IPS-NIHi7 (cell line): ENCODE data around the gene GTF2IRD1.
"Not testable (repeated sequence)": the region's sequence is repeated elsewhere in the genome, so short reads cannot be mapped to it uniquely, and the experiment has no call there.

Experiments used
- DNase-seq: peaks from one replicate; pipeline ENCODE4 v3.0.0; 2012; ENCODE audit warnings: mixed read lengths; ENCODE audit errors: extremely low spot score

The GTF2IRD1 gene

DNA sequence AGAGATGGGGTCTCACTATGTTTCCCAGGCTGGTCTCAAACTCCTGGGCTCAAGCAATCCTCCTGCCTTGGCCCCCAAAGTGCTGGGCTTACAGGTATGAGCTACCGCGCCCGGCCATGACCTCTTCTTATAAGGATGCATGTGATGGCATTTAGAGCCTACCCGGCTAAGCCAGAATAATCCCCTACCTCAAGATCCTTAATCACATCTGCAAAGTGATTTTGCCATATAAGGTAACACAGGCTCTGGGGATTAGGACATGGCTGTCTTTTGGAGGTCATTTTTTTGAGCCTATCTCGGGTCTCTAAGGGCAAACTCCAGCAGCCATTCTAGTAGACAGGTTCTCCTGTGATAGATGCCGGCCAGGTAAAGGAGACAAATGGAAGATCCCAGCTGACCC, 39.6 kb downstream of the GTF2IRD1 start:
- DNase-seq = no peak

DNA sequence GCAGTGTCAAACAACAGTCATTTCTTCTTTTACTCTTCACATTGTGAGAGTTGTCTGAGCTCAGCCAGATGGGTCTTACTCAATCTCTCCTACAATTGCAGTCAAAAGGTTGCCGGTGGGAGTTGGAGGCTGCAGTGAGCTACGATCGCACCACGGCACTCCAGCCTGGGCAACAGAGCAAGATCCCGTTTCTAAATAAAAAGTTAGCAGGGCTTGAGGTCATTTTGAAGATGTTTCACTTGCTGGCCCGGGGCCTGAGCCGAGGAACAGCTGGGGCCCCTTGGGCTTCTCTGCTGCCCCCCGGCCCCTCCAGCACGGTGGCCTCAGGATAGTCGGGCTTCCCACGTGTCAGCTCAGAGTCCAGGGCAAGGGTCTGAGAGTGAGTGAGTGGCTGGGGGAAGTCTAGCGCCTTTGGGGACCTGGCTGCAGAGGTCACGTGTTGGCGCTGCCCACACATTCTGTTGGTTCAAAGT, 40.4 kb downstream of the GTF2IRD1 start:
- DNase-seq = no peak

DNA sequence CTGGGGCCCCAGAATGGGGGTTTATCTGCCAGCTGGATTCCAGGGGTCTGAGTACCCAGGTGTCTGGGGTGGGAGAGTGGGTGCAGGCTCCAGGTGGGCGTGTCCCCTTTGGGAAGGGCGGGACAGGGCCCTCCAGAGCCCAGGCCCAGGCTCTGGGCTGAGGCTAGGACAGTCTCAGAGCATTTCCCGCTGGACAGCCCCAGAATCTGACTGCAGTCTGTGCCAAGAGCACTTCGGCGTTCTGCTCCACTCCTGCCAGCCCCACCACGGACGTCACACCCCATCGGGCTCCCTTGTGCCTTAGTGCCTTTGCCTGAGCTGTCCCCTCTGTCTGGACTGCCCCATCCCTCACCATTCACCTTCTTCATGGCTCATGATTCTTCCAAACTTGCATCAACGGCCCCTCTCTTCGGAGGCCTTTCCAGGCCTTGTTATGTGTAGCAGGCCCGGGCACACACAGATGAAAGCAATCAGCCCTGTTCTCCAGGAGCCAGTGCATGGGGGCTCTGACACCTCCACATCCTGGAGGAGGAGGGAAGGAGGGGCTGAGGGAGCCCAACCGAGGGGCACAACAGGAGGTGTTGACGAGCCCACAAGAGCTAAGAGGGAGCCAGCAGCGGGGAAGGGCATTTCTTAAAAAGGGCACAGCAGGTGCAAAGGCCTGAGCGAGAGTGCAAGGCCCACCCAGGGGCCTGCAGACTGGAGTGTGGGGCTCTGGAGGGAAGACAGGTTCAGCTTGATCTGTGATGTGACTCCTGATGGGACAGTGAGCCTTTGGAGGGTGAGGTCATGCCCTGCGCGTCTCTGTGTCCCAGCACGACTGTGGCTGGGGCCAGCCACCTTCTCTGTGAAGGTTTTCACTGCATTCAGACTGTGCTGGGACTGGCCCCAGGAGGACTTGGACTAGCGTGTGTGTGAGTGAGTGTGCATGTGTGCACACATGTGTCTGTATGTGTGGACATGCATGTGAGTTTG, 41.7 kb downstream of the GTF2IRD1 start:
- DNase-seq = no peak

DNA sequence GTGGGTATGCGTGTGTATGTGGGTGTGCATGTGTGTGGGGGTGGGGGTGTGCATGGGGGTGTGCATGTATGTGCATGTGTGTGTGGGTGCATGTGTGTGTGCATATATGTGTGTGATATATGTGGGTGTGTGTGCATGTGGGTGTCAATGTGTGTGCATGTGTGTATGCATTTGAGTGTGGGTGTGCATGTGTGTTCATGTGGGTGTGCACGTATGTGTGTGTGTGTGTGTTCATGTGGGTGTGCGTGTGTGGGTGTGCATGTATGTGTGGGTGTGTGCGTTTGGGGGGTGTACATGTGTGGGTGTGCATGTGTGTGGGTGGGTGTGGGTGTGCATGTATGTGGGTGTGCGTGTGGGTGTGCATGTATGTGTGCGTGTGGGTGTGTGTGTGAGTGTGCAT, 42.6 kb downstream of the GTF2IRD1 start:
- no peak for DNase-seq

DNA sequence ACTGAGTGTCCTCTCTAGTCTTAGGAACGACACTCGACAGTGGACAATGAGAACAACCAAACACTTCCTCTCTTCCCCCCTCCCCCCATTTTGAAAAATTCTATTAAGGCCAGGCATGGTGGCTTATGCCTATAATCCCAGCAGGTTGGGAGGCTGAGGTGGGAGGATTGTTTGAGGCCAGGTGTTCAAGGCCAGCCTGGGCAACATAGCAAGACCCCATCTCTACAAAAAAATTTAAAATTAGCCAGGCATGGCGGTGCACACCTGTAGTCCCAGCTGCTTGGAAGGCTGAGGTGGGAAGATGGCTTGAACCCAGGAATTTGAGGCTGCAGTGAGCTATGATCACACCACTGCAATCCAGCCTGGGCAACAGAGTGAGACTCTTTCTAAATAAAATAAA, 43.1 kb downstream of the GTF2IRD1 start:
- DNase-seq = not testable (repeated sequence)

DNA sequence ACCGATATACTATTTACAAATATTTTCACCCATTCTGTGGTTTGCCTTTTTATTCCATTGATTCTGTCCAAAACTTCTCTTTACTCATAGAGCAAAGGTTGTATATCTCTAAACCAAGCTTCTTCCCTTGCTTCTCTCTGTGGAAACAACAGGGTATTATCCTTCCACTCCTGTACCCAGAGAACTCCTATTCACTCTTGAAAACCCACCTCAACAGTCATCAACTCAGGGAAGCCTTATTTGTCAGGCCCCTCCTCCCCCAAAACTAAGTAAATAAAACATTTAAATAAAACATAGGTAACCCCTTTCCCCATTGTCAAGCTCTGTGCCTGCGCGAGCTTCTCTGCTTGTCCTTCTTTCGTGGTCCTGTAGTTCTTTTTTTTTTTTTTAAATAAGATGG, 44.6 kb downstream of the GTF2IRD1 start:
- DNase-seq = no peak

DNA sequence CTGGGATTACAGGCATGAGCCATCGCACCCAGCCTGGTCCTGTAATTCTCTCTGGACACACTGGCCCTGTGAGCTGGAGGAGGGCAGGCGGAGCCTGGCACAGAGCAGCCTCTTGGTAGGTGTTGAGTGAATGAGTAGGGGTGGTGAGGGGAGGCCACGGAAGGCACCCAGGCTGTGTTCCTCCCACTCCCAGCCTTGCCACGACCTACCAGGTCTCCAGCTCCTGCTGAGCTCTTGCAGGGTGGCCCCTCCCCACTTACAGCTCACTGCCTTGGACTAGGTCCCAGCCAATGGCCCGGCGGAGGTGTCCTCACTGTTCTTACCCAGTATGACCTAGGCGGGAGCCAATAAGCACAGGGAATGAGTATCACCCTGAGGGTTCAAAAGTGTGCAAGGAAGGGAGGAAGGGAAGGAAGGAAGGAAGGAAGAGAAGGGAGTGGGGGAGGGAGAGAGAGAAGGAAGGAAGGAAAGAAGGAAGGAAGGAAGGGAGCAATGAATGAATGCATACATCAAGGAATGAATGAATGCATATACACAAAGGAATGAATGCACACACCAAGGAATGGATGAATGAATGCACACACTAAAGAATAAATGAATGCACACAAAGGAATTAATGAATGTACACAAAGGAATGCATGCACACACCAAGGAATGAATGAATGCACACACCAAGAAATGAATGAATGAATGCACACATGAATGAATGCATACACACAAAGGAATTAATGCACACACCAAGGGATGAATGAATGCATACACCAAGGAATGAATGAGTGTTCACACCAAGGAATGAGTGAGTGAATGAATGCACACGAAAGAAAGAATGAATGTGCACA, 45.5 kb downstream of the GTF2IRD1 start:
- DNase-seq = no peak

DNA sequence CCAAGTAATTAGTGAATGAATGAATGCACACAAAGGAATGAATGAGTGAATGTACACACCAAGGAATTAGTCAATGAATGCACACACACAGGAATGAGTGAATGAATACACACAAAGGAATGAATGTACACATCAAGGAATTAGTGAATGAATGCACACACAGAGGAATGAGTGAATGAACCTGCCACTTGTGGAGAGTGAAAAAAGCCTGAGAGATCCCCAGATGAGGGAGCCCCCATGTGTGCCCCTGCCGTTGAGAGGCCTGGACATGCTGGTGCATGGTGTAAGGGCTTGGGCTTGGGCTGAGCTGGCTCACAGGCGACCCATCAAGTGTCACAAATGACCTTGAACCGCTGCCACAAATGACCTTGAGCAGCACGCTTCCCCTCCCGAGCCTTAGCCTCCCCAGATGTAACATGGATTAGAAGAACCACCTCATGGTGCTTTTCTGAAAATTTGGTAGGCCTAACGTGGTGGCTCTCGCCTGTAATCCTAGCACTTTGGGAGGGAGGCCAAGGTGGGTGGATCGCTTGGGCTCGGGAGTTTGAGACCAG, 46.2 kb downstream of the GTF2IRD1 start:
- DNase-seq = no peak

DNA sequence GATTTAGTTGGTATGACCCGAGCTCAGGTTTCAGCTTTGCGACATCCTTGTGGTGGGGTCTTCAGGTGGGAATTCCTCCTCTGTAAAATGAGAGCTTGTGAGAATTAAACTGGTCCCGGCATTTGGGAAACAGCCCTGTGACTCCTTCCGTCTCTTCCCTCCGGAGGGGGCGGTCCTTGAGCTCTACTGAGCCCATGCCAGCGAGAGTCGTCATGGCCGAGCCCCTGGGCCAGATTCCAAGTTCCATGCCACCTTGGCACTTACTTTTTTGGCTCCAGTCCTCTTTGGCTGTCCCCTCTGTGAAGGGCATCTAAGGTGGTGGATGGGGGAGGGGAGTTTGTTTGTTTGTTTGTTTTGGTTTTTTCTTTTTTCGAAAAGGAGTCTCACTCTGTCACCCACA, 47.6 kb downstream of the GTF2IRD1 start:
- DNase-seq = no peak

DNA sequence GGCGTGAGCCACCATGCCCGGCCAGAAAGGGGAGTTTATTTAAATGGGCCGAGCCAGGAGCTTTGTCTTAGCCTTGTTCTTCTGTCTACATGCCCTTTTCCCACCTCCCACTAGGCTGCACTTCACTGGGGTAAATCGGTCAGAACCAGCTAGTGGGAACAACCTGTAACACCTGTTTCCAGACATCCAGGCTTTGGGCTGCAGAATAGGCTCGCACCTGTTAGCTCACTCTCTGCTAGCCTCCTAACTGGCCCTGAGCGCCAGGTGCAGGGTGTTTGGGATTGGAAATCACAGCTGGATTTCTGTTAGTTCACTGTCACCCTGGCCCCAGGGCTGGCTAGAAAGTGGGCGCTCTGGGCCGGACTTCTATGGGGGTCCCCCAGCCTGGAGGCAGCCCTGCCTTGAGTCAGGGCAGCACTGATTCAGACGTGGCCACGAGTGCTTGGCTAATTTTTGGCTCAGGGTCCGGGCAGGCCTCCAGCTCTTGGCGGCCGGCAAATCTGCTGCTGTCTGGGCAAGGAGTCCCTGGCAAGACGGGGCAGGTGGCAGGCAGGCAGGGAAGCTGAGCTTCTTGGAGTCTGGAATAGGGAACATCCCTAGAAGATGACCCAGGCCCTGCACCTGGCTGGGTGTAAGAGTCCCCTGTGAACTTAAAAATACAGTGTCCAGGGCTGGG, 48.6 kb downstream of the GTF2IRD1 start:
- no peak for DNase-seq

DNA sequence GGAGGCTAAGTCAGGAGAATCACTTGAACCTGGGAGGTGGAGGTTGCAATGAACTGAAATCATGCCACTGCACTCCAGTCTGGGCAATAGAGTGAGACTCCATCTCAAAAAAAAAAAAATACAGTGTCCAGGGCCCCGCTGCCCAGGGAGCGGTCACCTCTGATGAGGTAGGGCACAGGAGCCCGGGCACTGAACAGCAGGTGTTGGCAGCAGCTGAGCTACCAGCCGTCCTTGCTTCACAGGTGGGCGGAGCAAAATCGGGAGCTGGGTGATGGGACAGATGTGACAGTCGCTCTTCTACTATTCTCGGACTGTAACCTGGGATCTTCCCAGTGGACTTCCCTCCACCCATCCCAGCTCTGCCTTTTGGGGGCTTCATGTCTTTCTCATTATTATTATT, 49.4 kb downstream of the GTF2IRD1 start:
- DNase-seq = no peak

DNA sequence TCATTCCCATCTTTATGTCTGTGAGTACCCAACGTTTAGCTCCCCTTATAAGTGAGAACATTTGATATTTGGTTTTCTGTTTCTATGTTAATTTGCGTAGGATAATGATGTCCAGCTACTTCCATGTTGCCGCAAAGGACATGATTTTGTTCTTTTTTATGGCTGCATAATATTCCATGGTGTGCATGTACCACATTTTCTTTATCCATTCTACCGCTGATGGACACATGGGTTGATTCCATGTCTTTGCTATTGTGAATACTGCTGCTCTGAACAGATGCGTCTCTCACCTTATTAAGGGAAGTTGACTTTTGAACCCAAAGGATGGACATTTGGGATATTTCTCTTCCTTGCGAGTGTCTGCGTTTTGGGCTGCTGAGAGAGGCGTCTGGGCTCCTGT, 50.2 kb downstream of the GTF2IRD1 start:
- DNase-seq = no peak

DNA sequence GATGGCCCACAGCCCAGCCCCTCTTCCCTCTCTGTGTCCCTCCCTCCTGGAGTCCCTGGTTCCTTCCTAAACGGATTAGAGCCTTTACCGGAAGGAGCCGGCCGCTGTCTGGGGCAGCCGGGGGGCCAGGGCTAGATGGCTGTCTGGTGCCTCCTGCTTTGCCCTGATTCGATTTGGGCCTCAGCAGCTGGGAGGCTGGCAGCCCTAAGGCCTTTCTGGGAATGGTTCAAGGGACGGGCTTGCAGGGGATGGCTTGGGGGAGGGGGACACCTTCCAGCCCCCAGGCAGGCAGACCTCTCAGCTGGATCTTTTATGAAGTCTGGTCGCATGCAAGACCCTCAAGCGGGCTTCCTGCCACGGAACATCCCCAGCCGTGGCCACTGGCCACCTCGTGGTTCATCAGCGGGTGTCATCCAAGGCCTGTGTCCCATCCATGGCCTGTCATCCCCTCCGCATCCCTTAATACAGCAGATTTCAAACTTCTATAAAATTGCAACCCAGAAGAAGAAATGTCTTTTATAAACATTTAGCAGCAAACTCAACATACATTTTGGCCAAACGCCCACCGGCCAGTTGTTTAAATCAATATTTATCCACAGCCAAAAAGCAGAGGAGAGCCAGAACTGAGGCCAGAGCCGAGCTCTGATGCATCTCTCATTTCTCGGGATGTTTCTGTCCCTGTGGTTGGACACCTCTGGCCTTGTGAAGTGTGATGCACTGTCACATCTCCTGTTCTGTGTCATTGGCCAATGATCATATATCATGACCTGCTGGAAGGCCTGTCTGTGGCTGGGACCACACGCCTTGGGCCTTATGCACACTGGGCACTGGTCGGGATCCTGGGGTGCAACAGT, 52.0 kb downstream of the GTF2IRD1 start:
- no peak for DNase-seq

DNA sequence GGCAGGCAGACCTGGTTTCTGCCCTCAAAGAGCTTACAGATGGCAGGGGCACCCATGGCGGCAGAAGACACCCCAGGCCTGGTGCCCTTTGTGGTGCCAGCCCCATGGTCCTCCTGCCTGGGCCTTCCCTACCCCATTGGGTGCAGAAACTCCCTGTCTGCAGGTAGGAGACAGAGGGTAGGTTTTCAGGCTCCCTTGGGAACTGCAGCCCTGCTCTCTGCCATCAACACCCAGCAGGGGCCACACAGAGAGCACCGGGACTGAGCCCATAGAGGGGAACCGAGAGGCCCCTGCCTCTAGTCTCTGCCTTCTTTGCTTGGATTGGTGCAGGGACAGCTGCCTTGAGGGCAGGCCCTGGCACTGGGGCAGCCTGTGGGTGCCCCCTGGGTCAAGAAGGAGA, 52.6 kb downstream of the GTF2IRD1 start:
- DNase-seq = no peak

DNA sequence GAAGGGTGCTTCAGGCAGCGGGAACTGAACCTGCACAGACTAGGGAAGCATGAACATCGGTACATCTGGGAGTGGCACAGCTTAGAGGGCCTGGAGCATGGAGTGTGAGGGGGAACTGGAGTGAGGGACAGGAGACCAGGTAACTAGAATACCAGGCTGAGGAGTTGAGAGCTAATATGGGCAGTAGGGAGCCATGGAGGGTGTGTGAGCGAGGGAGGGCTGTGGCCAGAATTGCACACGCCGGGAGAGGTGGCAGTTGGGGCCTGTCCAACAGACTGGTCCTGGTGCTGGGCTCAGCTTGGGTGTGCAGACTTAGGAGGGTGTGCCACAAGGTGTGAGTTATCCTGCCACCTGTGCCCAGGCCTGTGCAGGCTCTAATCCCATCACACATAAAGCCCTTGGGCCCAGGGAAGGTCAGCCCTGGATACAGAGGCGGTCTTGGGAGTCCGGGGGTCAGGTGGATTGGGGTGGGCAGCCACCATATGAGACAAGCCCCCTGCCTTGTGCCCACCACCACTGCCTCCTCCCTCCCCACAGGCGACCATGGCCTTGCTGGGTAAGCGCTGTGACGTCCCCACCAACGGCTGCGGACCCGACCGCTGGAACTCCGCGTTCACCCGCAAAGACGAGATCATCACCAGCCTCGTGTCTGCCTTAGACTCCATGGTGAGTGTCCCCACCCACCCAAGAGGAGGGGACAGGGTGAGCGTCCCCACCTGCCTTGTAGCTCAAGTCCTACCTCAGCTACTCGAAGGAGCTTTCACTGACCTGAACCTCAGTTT, 54.0 kb downstream of the GTF2IRD1 start:
- no peak for DNase-seq

DNA sequence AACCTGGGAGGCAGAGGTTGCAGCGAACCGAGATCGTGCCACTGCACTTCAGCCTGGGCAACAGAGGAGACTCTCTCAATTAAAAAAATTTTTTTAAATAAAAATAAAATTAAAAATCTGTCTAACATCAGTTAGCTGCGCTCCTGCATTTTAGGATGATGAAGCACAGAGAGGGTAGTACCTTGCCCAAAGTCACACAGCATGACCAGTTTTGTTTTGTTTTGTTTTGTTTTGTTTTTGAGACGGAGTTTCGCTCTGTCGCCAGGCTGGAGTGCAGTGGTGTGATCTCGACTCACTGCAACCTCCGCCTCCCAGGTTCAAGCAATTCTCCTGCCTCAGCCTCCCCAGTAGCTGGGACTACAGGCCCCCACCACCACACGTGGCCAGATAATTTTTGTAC, 55.7 kb downstream of the GTF2IRD1 start:
- not testable (repeated sequence) for DNase-seq

DNA sequence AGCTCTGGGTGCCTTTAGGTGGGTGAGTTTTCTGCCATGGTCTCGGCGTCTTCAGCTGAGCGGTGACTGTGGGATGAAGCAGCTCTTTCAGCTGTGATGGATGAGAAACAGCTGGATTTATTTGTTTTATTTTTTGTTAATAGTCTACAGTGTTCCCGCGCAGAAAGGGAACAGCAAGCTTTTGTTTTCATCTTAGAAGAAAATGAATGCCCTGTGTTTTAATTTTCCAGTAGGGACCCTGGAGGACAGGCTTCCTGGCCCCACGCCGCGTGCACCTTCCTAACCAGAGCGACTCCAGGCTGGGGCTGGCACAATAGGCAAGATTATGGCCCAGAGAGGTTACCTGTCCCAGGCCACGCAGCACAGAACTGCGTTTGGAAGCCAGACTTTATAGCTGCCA, 57.6 kb downstream of the GTF2IRD1 start:
- DNase-seq = no peak

DNA sequence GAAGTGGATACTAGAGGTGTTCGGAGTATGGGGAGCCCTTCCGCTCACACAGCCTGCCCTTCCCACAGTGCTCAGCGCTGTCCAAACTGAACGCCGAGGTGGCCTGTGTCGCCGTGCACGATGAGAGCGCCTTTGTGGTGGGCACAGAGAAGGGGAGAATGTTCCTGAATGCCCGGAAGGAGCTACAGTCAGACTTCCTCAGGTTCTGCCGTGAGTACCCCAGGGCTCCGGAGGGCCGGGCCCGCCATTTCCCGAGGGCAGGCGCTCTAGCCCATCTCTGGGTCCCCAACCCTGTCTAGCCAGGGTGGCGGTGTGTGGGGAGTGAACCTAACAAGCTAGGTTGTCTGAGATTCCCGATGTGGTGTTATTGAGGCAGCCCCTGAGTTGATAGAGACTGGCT, 59.1 kb downstream of the GTF2IRD1 start:
- DNase-seq = no peak

DNA sequence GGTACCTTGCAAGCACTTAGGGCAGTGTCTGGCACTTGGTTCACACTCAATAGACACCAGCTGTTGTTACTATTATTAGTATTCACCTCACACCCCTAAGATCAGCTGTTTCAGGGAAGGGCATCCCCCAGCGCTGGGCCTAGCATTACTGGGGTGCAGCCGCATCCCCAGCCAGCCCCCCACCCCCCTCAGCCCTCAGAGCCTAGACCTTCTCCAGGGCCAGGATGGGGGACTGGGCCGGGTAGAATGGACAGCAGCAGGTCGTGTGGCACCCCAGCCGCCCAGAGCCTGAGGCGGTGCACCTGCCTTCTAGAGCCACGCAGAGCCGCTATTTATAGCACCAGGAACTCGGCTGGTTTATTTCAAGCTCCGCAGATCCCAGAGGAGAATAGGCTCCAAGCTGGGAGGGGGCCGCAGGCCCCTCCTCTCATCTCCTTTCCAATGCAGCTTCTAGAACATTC, 60.5 kb downstream of the GTF2IRD1 start:
- DNase-seq = no peak

DNA sequence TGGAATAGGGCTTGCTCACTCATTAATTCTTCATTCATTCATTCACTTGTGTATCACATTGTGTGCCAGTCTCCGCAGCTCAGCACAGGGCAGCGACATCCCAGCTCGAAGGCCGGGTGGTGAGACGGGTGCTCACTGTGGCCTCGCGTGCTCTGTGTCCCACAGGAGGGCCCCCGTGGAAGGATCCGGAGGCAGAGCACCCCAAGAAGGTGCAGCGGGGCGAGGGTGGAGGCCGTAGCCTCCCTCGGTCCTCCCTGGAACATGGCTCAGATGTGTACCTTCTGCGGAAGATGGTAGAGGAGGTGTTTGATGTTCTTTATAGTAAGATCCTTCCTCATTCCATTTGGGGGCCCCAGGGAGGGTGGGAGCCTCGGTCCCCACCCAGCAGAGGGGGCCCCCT, 61.6 kb downstream of the GTF2IRD1 start:
- no peak for DNase-seq
